Activated CD4-positive, alpha-beta T cell treated with anti-CD3 and anti-CD28 coated beads, Interleukin-2, amount 50 U/mL, for 16 hours (primary cell): ENCODE results near the gene FOXRED1.
"Not testable (repeated sequence)": the region's sequence is repeated elsewhere in the genome, so short reads cannot be mapped to it uniquely, and the experiment has no call there.

Experiments
- DNase-seq: peaks from one replicate; pipeline ENCODE4 v3.0.0-alpha.2; 2020

FOXRED1 gene

GRCh38 chr11:126277780-126278179 lies 8.8 kb downstream of the FOXRED1 start:
- no peak for DNase-seq

GRCh38 chr11:126279191-126279590 lies 10.2 kb downstream of the FOXRED1 start:
- DNase-seq = no peak

DNA sequence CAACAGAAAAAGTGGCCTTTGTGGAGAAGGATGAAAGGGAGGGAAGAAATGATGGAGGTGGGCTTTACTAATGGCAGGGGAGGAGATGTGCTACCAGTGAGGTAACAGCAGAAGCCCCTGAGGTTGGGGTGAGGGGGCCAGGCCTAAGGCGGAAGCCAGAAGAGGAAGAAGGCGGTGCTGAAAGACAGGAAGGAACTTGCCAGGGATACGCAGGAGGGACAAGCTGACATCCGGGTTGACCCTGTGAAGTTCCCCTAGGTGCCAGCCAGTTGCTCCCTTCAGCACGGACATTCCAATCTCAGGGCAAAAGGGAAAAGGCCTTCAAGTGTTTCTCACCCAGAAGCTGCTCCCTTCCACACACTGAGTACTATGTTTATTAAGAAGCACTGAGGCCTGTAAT lies 11.6 kb downstream of the FOXRED1 start:
- no peak for DNase-seq

GRCh38 chr11:126281245-126281644 lies 12.3 kb downstream of the FOXRED1 start:
- DNase-seq = no peak

DNA sequence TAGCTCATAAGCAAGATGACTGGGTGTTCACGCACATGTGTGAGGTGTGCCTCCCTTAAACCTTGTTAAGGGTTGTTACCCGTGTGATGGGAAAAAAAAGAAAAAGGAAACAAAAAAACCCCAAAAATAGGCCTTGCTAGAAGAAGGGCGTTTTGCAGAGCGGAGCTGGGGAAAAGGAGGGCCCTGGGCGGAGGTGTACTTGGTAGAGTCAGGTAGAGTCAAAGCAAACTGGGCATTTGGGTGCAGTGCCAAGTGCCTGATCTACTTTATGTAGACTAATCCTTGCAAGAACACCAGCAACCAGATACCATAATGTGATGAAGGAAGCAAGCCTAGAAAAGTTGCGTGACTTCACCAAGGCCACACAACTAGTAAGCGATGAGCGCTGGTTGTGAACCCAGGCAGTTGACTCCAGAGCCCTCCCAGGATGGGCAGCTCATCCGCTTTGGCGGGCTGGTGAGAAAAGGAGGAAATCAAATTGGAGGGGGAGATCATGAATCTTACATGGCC lies 12.8 kb downstream of the FOXRED1 start:
- no peak for DNase-seq

DNA sequence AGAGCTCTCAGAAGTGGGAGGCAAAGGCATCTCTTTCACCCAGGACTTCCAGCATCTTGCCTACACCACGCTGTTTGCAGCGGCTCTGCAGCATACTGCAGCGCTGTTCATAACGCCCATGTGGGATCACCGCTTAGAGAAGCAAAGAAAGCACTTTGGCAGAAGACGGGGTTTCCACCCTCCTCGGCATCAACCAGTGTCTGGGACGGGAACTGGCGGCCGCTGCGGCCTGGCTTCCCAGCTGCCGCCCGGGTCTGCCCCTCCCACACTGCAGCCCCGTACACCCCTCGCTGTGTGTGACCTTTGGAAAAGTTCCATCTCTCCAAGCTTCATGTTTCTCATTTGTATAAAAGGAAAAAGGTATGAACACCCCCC lies 13.4 kb downstream of the FOXRED1 start:
- DNase-seq = peak; percentile 24

GRCh38 chr11:126282736-126283591 lies 14.0 kb downstream of the FOXRED1 start, which contains the start of gene TIRAP:
Gene TIRAP, plus strand, starts transcription at chr11:126283093. Its CDS starts 7,802 bp downstream, at chr11:126290895.
- DNase-seq = peak; percentile 59

- DNase-seq = peak; percentile 73
Observed at GRCh38 chr11:126284829-126285228, 15.9 kb downstream of the FOXRED1 start.

DNA sequence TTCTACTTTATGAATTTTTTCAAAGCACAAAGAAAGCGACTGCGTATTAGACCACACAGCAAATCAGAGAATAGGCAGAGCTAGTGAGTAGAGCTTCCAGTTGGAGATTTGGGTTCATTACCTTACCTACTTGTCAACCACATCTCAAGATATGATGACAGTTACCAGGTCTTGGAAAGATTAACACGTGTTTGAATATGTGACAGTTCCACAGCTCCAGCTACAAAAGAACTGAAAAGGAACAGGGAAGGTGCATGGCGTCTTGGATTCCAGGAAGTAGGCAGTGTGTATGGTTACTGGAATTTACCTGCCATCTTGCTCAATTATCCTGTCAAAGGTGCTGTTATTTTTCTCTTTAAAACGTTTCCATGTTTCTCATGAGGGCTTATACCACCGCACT lies 19.3 kb downstream of the FOXRED1 start:
- DNase-seq = no peak

- DNase-seq = no peak
Observed at GRCh38 chr11:126290887-126291286, 21.9 kb downstream of the FOXRED1 start.

- DNase-seq = no peak
Observed at GRCh38 chr11:126293726-126294125, 24.8 kb downstream of the FOXRED1 start.

DNA sequence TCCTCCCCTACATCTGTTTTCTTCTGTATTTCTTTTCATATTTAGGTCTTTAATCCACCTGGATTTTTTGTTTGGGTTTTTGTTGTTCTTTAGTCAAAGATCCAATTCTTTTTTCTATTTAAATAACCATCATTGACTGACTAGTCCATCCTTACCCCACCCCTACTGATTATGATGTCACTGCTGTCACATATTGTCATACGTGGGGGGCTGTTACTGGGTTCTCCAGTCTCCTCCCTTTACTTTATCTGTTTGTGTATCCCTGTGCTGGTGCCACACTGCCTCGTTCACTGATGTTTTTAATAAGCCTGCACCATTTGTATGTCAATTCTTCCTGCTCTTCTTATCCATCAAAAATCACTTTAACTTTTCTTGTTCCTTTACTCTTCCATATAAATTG lies 28.1 kb downstream of the FOXRED1 start:
- DNase-seq = no peak

- peak; percentile 90 for DNase-seq
Observed at GRCh38 chr11:126303623-126304456, 34.9 kb downstream of the FOXRED1 start, which contains the start of gene DCPS. Gene DCPS, plus strand, starts transcription at chr11:126304060. Its CDS starts 21 bp downstream, at chr11:126304081.

DNA sequence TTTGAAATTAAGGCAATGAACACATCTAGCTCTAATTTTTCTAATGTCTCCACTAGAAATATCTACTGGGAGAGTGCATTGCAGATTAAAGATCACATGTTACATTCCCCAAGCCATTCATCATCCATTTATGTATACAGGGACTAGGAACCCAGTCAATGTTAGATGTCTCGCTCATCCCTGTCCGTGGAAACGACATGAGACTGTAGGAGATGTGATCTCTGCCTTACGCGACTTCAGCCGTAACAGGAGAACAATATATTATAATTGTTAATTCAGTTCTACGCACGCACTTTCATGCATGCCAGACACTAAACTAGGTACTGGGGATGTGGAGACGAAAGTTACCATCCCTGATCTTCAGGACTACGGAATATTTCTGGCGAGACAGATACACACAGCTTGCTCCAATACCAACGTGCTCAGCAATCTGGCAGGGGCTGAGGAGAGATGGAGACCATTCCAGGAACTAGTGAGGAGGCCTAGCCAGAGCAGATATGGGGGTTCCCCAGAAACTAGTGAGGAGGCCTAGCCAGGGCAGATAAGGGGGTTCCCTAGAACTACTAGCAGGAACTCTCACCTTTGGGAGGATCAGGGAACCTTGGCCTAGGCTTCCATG lies 35.6 kb downstream of the FOXRED1 start:
- DNase-seq = peak; percentile 24

- DNase-seq = peak; percentile 54
Observed at GRCh38 chr11:126305699-126306098, 36.7 kb downstream of the FOXRED1 start.

DNA sequence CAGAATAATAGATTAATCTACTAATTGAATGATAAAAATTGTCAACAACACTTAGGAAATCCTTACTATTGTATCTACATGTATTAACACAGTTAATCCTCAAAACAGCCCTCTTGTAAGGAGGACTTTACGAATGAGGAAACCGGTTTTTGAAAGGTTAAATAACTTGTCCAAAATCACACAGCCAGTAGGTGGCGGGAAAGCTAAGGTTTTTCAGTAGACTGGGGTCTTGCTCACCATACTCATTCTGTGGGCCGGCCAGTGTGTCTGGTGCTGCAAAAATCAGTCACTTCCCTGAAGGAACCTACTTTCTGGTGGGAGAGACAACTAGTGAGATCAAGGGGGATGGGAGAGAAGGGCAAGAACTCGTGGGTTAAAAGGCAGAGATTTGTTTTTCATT lies 38.8 kb downstream of the FOXRED1 start:
- peak; percentile 32 for DNase-seq

GRCh38 chr11:126308271-126308671 lies 39.3 kb downstream of the FOXRED1 start:
- no peak for DNase-seq

GRCh38 chr11:126308771-126309170 lies 39.8 kb downstream of the FOXRED1 start:
- DNase-seq = not testable (repeated sequence)

DNA sequence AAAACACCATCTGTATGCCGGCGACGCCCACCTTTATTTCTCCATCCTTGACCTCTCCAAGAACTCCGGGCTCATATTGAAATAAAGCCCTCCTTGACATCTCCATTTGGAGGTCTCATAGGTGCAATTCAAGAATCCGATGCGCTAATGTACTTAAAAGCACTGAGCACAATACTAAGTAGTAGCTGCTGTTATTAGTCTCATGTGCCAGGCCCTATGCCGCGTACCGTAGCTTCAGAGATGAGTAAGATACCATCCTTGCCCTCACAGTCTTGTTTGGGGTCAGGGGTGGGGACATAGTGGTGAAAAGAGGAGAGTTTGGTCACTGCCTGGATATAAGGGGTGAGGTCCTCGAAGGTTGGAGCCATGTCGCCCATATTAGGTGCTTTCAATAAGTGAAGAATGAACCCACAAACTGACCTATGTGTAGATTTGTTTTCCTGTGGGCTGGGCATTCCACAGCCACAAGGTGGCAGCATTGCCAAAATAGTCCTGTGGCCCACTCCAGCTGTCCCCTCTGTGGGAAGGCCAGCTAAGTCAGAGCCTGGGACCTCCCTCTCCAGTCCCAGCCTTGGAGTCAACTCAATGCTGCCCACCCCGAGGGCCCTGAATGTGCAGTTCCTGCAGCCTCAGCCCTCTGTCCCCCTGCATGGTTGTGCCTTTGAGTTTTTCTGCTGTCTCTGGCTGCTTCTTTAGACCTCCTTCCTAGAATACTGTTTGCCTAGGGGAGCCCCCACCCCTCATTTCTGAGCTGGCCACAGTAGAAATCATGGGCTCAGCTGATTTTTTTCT lies 41.4 kb downstream of the FOXRED1 start:
- peak; percentile 60 for DNase-seq

DNA sequence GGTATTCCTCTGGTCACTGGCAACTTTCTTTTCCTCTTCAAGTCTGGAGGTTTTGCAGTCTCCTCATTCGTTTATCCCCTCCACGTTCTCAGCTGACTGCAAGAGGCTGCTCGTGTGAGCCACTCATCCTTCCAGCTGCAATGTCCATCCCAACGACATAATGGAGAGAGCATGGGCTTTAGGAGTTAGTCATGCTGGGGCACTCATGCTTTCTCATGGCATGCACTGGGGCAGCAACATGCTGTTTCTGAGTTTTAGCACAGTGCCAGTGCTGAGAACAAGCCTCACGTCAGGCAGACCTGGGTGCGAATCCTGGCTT lies 42.0 kb downstream of the FOXRED1 start:
- DNase-seq = no peak

GRCh38 chr11:126311401-126312291 lies 42.7 kb downstream of the FOXRED1 start:
- no peak for DNase-seq
